ENCODE data around the gene PCNX1.

PCNX1 gene

DNA sequence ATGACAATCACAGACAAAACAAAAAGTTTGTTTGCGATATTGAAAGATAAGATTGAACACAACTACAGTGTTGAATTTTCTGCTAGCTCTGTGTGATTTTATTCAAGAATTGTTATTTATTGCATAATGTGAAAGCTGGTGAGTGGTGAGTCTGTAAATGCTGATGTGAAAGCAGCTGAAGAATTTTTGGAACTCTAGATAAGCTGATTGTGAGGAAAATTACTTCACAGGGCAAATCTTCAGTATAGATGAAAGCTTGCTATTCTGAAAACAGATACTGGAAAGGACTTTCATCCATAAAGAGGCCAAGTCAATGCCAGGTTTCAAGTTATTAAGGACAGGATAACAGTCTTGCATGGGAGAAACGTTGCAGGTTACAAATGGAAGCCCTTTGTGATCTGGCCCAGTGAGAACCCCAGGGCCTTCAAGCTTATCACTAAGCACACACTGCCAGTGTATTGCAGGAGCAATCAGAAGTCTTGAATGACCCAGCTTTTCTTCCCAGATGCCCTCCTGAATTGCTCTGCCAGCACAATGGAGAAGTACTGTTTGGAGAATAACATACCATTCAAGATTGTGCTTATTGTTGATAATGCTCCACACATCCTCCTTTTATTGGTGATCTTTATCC lies 153.7 kb downstream of the PCNX1 start:
- Histone ChIP-seq H4K20me1 (ENCODE audit: control insufficient read depth, insufficient read depth, low read depth, low read length) (no peaks in the 10 kb centered on the region), H3K27me3 (ENCODE audit: control insufficient read depth, low read length) (no peaks in the 10 kb centered on the region), H3K4me1 (ENCODE audit: control insufficient read depth, low read length) (no peaks in the 10 kb centered on the region), H3K4me2 (ENCODE audit: low read length) (no peak overlapping the region), H3K9me2 (replicated peaks; ENCODE audit: control insufficient read depth, low read length) (no peaks in the 10 kb centered on the region), H3K27ac (ENCODE audit: low read depth, low read length) (no peak overlapping the region), H3K79me2 (ENCODE audit: control insufficient read depth, low read length) (no peaks in the 10 kb centered on the region), H3F3A (ENCODE audit: control insufficient read depth, insufficient read depth) (no peaks in the 10 kb centered on the region), H3K4me3 (ENCODE audit: low read length) (no peak overlapping the region), H3K9me3 (ENCODE audit: control insufficient read depth, insufficient read depth, low read length) (no peaks in the 10 kb centered on the region; the same call in 1 of the 2 replicates), H3K36me3 (ENCODE audit: control insufficient read depth, low read length) (peaks cover 42% of the 10 kb centered on the region)
- no peak for TF ChIP-seq EZH2phosphoT487 (IDR thresholded peaks at IDR 0.05; ENCODE audit: borderline replicate concordance, low read length)
- TF ChIP-seq, protein P1, sequence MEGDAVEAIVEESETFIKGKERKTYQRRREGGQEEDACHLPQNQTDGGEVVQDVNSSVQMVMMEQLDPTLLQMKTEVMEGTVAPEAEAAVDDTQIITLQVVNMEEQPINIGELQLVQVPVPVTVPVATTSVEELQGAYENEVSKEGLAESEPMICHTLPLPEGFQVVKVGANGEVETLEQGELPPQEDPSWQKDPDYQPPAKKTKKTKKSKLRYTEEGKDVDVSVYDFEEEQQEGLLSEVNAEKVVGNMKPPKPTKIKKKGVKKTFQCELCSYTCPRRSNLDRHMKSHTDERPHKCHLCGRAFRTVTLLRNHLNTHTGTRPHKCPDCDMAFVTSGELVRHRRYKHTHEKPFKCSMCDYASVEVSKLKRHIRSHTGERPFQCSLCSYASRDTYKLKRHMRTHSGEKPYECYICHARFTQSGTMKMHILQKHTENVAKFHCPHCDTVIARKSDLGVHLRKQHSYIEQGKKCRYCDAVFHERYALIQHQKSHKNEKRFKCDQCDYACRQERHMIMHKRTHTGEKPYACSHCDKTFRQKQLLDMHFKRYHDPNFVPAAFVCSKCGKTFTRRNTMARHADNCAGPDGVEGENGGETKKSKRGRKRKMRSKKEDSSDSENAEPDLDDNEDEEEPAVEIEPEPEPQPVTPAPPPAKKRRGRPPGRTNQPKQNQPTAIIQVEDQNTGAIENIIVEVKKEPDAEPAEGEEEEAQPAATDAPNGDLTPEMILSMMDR (IDR thresholded peaks at IDR 0.05; ENCODE audit: low read depth, low read length, poor library complexity, severe bottlenecking) = no peak

DNA sequence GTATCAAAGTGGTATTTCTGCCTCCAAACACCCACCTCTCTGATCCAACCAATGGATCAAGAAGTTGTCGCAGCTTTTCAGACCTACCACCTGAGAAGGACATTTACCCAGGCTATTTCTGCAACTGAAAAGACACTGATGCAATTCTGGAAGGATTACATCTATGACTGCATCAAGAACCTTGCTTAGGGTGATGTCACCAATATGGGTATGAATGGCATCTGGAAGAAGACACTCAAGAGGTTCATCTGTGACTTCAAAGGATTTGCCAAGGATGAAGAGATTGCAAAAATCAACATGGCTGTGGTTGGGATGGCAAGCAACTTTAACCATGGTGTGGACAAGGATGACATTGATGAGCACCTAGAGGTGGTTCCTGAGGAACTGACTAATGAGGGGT lies 154.2 kb downstream of the PCNX1 start:
- Histone ChIP-seq H3K4me1 (ENCODE audit: control insufficient read depth, low read length) (no peaks in the 10 kb centered on the region), H3K79me2 (ENCODE audit: control insufficient read depth, low read length) (no peaks in the 10 kb centered on the region), H3K9me3 (ENCODE audit: control insufficient read depth, insufficient read depth, low read length) (no peaks in the 10 kb centered on the region; the same call in 1 of the 2 replicates), H3K9me2 (replicated peaks; ENCODE audit: control insufficient read depth, low read length) (no peaks in the 10 kb centered on the region), H3K27ac (ENCODE audit: low read depth, low read length) (no peak overlapping the region), H3K4me3 (ENCODE audit: low read length) (no peak overlapping the region), H3K27me3 (ENCODE audit: control insufficient read depth, low read length) (no peaks in the 10 kb centered on the region), H3F3A (ENCODE audit: control insufficient read depth, insufficient read depth) (no peaks in the 10 kb centered on the region), H3K36me3 (ENCODE audit: control insufficient read depth, low read length) (peaks cover 42% of the 10 kb centered on the region), H3K4me2 (ENCODE audit: low read length) (no peak overlapping the region), H4K20me1 (ENCODE audit: control insufficient read depth, insufficient read depth, low read depth, low read length) (no peaks in the 10 kb centered on the region)
- TF ChIP-seq, protein P1 (IDR thresholded peaks at IDR 0.05; ENCODE audit: low read depth, low read length, poor library complexity, severe bottlenecking) = no peak
- no peak for TF ChIP-seq EZH2phosphoT487 (IDR thresholded peaks at IDR 0.05; ENCODE audit: borderline replicate concordance, low read length)

DNA sequence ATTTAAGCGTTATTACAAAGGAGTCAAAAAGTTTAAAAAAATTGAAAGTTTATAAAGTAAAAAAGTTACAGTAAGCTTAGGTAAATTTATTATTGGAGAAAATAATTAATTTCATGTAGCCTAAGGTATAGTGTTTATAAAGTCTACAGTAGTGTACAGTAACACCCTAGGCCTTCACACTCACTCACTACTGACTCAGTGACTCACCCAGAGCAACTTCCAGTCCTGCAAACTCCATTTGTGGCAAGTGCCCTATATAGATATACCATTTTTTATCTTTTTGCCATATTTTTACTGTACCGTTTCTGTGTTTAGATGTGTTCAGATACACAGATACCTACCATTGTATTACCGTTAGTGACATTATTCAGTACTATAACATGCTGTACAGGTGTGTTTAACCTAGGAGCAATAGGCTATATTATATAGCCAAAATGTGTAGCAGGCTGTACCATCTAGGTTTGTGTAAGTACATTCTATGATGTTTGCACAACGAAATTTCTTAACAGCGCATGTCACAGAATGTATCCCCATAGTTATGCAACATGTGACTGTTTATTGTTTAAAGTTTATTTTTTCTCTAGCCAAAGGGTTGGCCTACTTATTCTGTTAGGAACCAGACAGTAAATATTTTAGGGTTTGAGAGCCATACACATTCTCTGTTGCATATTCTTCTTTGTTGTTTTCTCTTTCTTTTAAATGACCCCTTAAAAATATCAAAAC lies 155.5 kb downstream of the PCNX1 start:
- Histone ChIP-seq H3K79me2 (ENCODE audit: control insufficient read depth, low read length) (no peaks in the 10 kb centered on the region), H3K4me2 (ENCODE audit: low read length) (no peak overlapping the region)

More for the DNA sequence above, 155.5 kb downstream of the PCNX1 start:
- H3K9me3 ChIP-seq (ENCODE audit: control insufficient read depth, insufficient read depth, low read length) = no peaks in the 10 kb centered on the region; the same call in 1 of the 2 replicates
- H3K36me3 ChIP-seq (ENCODE audit: control insufficient read depth, low read length) = peaks cover 38% of the 10 kb centered on the region
- no peaks in the 10 kb centered on the region for H3K27me3 ChIP-seq (ENCODE audit: control insufficient read depth, low read length)
- H3K4me3 ChIP-seq (ENCODE audit: low read length) = no peak overlapping the region
- no peaks in the 10 kb centered on the region for H3K9me2 ChIP-seq (replicated peaks; ENCODE audit: control insufficient read depth, low read length)
- no peaks in the 10 kb centered on the region for H3K4me1 ChIP-seq (ENCODE audit: control insufficient read depth, low read length)
- TF ChIP-seq EZH2phosphoT487 (IDR thresholded peaks at IDR 0.05; ENCODE audit: borderline replicate concordance, low read length) = no peak
- TF ChIP-seq, protein P1 (IDR thresholded peaks at IDR 0.05; ENCODE audit: low read depth, low read length, poor library complexity, severe bottlenecking) = no peak
- H4K20me1 ChIP-seq (ENCODE audit: control insufficient read depth, insufficient read depth, low read depth, low read length) = no peaks in the 10 kb centered on the region
- H3F3A ChIP-seq (ENCODE audit: control insufficient read depth, insufficient read depth) = no peaks in the 10 kb centered on the region
- no peak overlapping the region for H3K27ac ChIP-seq (ENCODE audit: low read depth, low read length)

Measured in DOHH2 (cell line).